ENCODE results near the gene ZNF385B.

Gene ZNF385B

GRCh38 chr2:179488563-179488962, 372.8 kb downstream of the ZNF385B start:
- Histone ChIP-seq H4K20me1 (ENCODE audit: insufficient read depth, low read length) (no peaks in the 10 kb centered on the region), H3K4me2 (ENCODE audit: low read depth, low read length) (no peak overlapping the region)

GRCh38 chr2:179487010-179487731, 374.2 kb downstream of the ZNF385B start:
- H3K4me1 ChIP-seq (ENCODE audit: low read length): no peaks in the 10 kb centered on the region
- H3F3A ChIP-seq (ENCODE audit: insufficient read depth, low read length): no peaks in the 10 kb centered on the region
- DNase-seq: no peak
- H4K20me1 ChIP-seq (ENCODE audit: insufficient read depth, low read length): no peaks in the 10 kb centered on the region
- H3K4me2 ChIP-seq (ENCODE audit: low read depth, low read length): no peak overlapping the region
- H3K4me3 ChIP-seq (ENCODE audit: low read length): no peak overlapping the region
- H3K9me3 ChIP-seq (replicated peaks; ENCODE audit: insufficient read depth, low read length): no peaks in the 10 kb centered on the region
- no peak overlapping the region for H2AFZ ChIP-seq (ENCODE audit: low read length)
- no peak overlapping the region for H3K27ac ChIP-seq (ENCODE audit: low read length)
- no peaks in the 10 kb centered on the region for H3K79me2 ChIP-seq (ENCODE audit: low read length)
- H3K27me3 ChIP-seq (replicated peaks; ENCODE audit: insufficient read depth, low read length): no peaks in the 10 kb centered on the region
- no peaks in the 10 kb centered on the region for H3K9me2 ChIP-seq (replicated peaks; ENCODE audit: insufficient read depth, low read length)
- no peak overlapping the region for H3K9ac ChIP-seq (ENCODE audit: low read length)
- H3K36me3 ChIP-seq (replicated peaks; ENCODE audit: insufficient read depth, low read length): no peaks in the 10 kb centered on the region
- no peak for TF ChIP-seq CTCF (IDR thresholded peaks at IDR 0.05; ENCODE audit: low read length)
- no peak for TF ChIP-seq EZH2 (optimal IDR thresholded peaks at IDR 0.05; ENCODE audit: low read depth, low read length)
- TF ChIP-seq EZH2phosphoT487 (IDR thresholded peaks at IDR 0.05; ENCODE audit: low read length): no peak

More at GRCh38 chr2:179488563-179488962, 372.8 kb downstream of the ZNF385B start:
- Histone ChIP-seq H3K4me1 (ENCODE audit: low read length) (no peaks in the 10 kb centered on the region), H3F3A (ENCODE audit: insufficient read depth, low read length) (no peaks in the 10 kb centered on the region), H2AFZ (ENCODE audit: low read length) (no peak overlapping the region), H3K27me3 (replicated peaks; ENCODE audit: insufficient read depth, low read length) (no peaks in the 10 kb centered on the region), H3K27ac (ENCODE audit: low read length) (no peak overlapping the region), H3K79me2 (ENCODE audit: low read length) (no peaks in the 10 kb centered on the region), H3K4me3 (ENCODE audit: low read length) (no peak overlapping the region), H3K9me2 (replicated peaks; ENCODE audit: insufficient read depth, low read length) (no peaks in the 10 kb centered on the region), H3K9me3 (replicated peaks; ENCODE audit: insufficient read depth, low read length) (no peaks in the 10 kb centered on the region), H3K9ac (ENCODE audit: low read length) (no peak overlapping the region), H3K36me3 (replicated peaks; ENCODE audit: insufficient read depth, low read length) (no peaks in the 10 kb centered on the region)
- TF ChIP-seq CTCF (IDR thresholded peaks at IDR 0.05; ENCODE audit: low read length) (no peak), EZH2 (optimal IDR thresholded peaks at IDR 0.05; ENCODE audit: low read depth, low read length) (no peak), EZH2phosphoT487 (IDR thresholded peaks at IDR 0.05; ENCODE audit: low read length) (no peak)
- no peak for DNase-seq

GRCh38 chr2:179483131-179483530, 378.3 kb downstream of the ZNF385B start:
- Histone ChIP-seq H4K20me1 (ENCODE audit: insufficient read depth, low read length) (no peaks in the 10 kb centered on the region), H3K4me2 (ENCODE audit: low read depth, low read length) (no peak overlapping the region), H2AFZ (ENCODE audit: low read length) (no peak overlapping the region), H3K4me3 (ENCODE audit: low read length) (no peak overlapping the region), H3K79me2 (ENCODE audit: low read length) (no peaks in the 10 kb centered on the region), H3F3A (ENCODE audit: insufficient read depth, low read length) (no peaks in the 10 kb centered on the region), H3K27me3 (replicated peaks; ENCODE audit: insufficient read depth, low read length) (no peaks in the 10 kb centered on the region), H3K9ac (ENCODE audit: low read length) (no peak overlapping the region), H3K9me2 (replicated peaks; ENCODE audit: insufficient read depth, low read length) (no peaks in the 10 kb centered on the region), H3K4me1 (ENCODE audit: low read length) (no peaks in the 10 kb centered on the region), H3K27ac (ENCODE audit: low read length) (no peak overlapping the region), H3K36me3 (replicated peaks; ENCODE audit: insufficient read depth, low read length) (no peaks in the 10 kb centered on the region), H3K9me3 (replicated peaks; ENCODE audit: insufficient read depth, low read length) (no peaks in the 10 kb centered on the region)
- DNase-seq: no peak
- no peak for TF ChIP-seq EZH2phosphoT487 (IDR thresholded peaks at IDR 0.05; ENCODE audit: low read length)
- no peak for TF ChIP-seq CTCF (IDR thresholded peaks at IDR 0.05; ENCODE audit: low read length)
- TF ChIP-seq EZH2 (optimal IDR thresholded peaks at IDR 0.05; ENCODE audit: low read depth, low read length): no peak

Measured in MM.1S (cell line).